Esophagus muscularis mucosa (tissue), 4 donors: ENCODE measurements around the gene MLNR. TPM values are rescaled to one million over a fixed set of nuclear protein-coding genes. Genes with fewer than 3 reads are reported as not detected.

ENCODE experiments used
- DNase-seq: peaks from one replicate; pipeline ENCODE4 v3.0.0-alpha.2; 2017; ENCODE audit errors: extremely low spot score
- H3K27ac ChIP-seq, 4 donors: fragments of 200-600 bp; sonication (generic); replicated peaks in 1 of 4; 1 replicate in 3 of 4; 2 replicates in 1 of 4; pipeline ENCODE4 v1.5.1; 2016 to 2019; ENCODE audit warnings: mild to moderate bottlenecking in 1 of 4
- H3K27me3 ChIP-seq, 4 donors: fragments of 200-600 bp; sonication (generic); one replicate each; pipeline versions ENCODE4 v1.5.1 to v1.6.0; 2016 to 2019
- H3K36me3 ChIP-seq, 4 donors: fragments of 200-600 bp; sonication (generic); one replicate each; pipeline ENCODE4 v1.5.1; 2016 to 2019
- H3K4me1 ChIP-seq, 4 donors: fragments of 200-600 bp; sonication (generic); one replicate each; pipeline ENCODE4 v1.5.1; 2016 to 2019
- H3K4me3 ChIP-seq, 4 donors: fragments of 200-600 bp; sonication (generic); 1 replicate in 2 of 4; 2 replicates in 2 of 4; pipeline ENCODE4 v1.5.1; 2016 to 2019; ENCODE audit warnings: mild to moderate bottlenecking in 4 of 4, moderate library complexity in 1 of 4
- H3K9me3 ChIP-seq, 4 donors: fragments of 200-600 bp; sonication (generic); 1 replicate in 3 of 4; 2 replicates in 1 of 4; pipeline ENCODE4 v1.5.1; 2016 to 2019
- CTCF ChIP-seq, 3 experiments: fragments of 200-600 bp in 2 of 3; fragments of 450-650 bp in 1 of 3; sonication (generic) in 2 of 3; IDR thresholded peaks; one replicate each; pipeline ENCODE4 v1.5.1; 2017 to 2019; ENCODE audit warnings: antibody characterized with exemption in 3 of 3, mild to moderate bottlenecking in 2 of 3, moderate library complexity in 1 of 3
- EP300 ChIP-seq: sonication (generic); formaldehyde crosslinking; IDR thresholded peaks from one replicate; pipeline ENCODE4 v1.6.1; 2017; ENCODE audit warnings: antibody characterized with exemption
- POLR2A ChIP-seq: fragments of 450-650 bp; IDR thresholded peaks from one replicate; pipeline ENCODE4 v1.6.1; 2017; ENCODE audit warnings: antibody characterized with exemption, moderate library complexity, mild to moderate bottlenecking, low read depth
- POLR2AphosphoS5 ChIP-seq, 2 donors: sonication (generic); formaldehyde crosslinking; IDR thresholded peaks; one replicate each; pipeline ENCODE4 v1.6.1; 2017; ENCODE audit warnings: antibody characterized with exemption in 2 of 2
- WGBS: methylation state at CpG from one replicate; pipeline ENCODE4 v1.1.5; 2018; 5-methylcytosine and 5-hydroxymethylcytosine counted together
- intact Hi-C: fragments of 100-400 bp; cut with DNase I; formaldehyde crosslinking; loops from one replicate; pipeline ENCODE4 v1.15.1; 2023
- total RNA-seq, 4 donors: library from RNA; depleted of rRNA; stranded (reverse); fragments of >200 nt; gene quantifications; one replicate each; pipeline versions ENCODE4 v1.1.0 to v1.2.1, GENCODE V29; 2016

The MLNR gene
- total RNA-seq, 4 donors from 2014 or later, result 0.34 TPM; not detected in 3

GRCh38 chr13:49185264-49185663 lies 34.9 kb upstream of the MLNR start:
- DNase-seq, result no peak
- H3K27ac ChIP-seq, result no peak overlapping the region
- no peaks in the 10 kb centered on the region for H3K9me3 ChIP-seq
- peaks cover 17 to 86% (median 57%) of the 10 kb centered on the region in 4 donors for H3K36me3 ChIP-seq
- H3K4me1 ChIP-seq, result no peaks in the 10 kb centered on the region
- WGBS, result 77% methylated on average over 1 of the region's 1 CpG
- intact Hi-C loops, result no loop called here
- TF ChIP-seq CTCF (IDR thresholded peaks at IDR 0.05), result no peak
- TF ChIP-seq EP300, result no peak
- no peak for TF ChIP-seq POLR2AphosphoS5 (IDR thresholded peaks at IDR 0.05)
- no peak for TF ChIP-seq POLR2A
- no peaks in the 10 kb centered on the region for H3K27me3 ChIP-seq
- H3K4me3 ChIP-seq, result no peak overlapping the region

DNA sequence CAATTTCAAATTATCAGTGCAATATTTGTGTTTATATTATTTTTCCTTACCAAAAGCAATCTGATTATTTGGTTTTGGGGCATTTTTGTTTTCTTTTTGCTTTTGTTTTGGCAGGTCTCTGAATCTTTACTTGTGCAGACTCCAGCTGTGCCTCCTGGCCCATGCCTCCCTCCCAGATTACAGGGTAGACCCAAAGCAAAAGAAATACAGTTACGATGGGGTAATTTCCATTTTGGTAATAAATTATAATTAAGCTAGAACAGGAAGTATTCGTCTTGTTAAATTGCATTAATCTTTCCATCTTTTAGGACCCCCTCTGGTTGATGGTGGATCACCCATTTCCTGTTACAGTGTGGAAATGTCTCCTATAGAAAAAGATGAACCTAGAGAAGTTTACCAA lies 29.2 kb upstream of the MLNR start:
- Histone ChIP-seq H3K4me3 (no peak overlapping the region), H3K9me3 (no peaks in the 10 kb centered on the region), H3K4me1 (no peaks in the 10 kb centered on the region), H3K27ac (no peak overlapping the region), H3K36me3 (peaks cover 36 to 94% (median 73%) of the 10 kb centered on the region in 4 donors), H3K27me3 (no peaks in the 10 kb centered on the region)
- intact Hi-C loops, result no loop called here
- DNase-seq, result no peak
- WGBS, result 88% methylated on average over 2 of the region's 2 CpGs
- TF ChIP-seq POLR2AphosphoS5 (IDR thresholded peaks at IDR 0.05) (no peak), CTCF (IDR thresholded peaks at IDR 0.05) (no peak), EP300 (no peak), POLR2A (no peak)

- Histone ChIP-seq H3K9me3 (no peaks in the 10 kb centered on the region), H3K27ac (no peak overlapping the region), H3K27me3 (no peaks in the 10 kb centered on the region), H3K36me3 (peaks cover 28 to 70% (median 53%) of the 10 kb centered on the region in 4 donors), H3K4me1 (peaks cover 0 to 6% (median 0%) of the 10 kb centered on the region in 4 donors), H3K4me3 (no peak overlapping the region)
- 94% methylated on average over 3 of the region's 3 CpGs for WGBS
- intact Hi-C loops, result no loop called here
- no peak for DNase-seq
- TF ChIP-seq CTCF (IDR thresholded peaks at IDR 0.05), result no peak
- TF ChIP-seq EP300, result no peak
- no peak for TF ChIP-seq POLR2A
- TF ChIP-seq POLR2AphosphoS5 (IDR thresholded peaks at IDR 0.05), result no peak
These were observed 13.5 kb upstream of the MLNR start for GRCh38 chr13:49206641-49207040.

- TF ChIP-seq CTCF (IDR thresholded peaks at IDR 0.05) (no peak), POLR2A (no peak), POLR2AphosphoS5 (IDR thresholded peaks at IDR 0.05) (no peak), EP300 (no peak)
- WGBS, result 97% methylated on average over 4 of the region's 4 CpGs
- no peak overlapping the region for H3K27ac ChIP-seq
- peaks cover 0 to 2% (median 0%) of the 10 kb centered on the region in 4 donors for H3K4me1 ChIP-seq
- intact Hi-C loops, result no loop called here
- H3K27me3 ChIP-seq, result no peaks in the 10 kb centered on the region
- H3K36me3 ChIP-seq, result peaks cover 18 to 51% (median 37%) of the 10 kb centered on the region in 4 donors
- no peaks in the 10 kb centered on the region for H3K9me3 ChIP-seq
- DNase-seq, result no peak
- H3K4me3 ChIP-seq, result no peak overlapping the region
These were observed 11.5 kb upstream of the MLNR start for GRCh38 chr13:49208619-49209018.

DNA sequence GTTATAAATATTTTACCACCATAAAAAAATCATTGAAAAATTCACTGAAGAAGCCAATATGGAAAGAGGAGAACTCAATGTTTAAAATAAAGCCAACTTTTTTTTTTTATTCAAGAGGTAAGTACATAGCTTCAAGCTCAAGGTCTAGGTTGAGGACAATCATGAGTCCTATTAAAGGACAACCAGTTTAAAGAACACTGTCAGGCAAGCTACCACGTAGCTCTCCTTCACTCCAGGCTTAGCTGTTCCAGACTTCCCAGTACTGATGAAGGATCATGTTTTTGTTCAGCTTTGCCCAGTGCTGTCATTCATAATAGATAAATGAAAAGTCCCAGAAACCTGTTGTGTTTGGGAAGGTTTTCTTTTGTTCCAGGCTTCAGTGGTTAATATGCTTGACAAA lies 10.0 kb upstream of the MLNR start:
- TF ChIP-seq POLR2AphosphoS5 (IDR thresholded peaks at IDR 0.05) (no peak), POLR2A (no peak), EP300 (no peak), CTCF (IDR thresholded peaks at IDR 0.05) (no peak)
- Histone ChIP-seq H3K27me3 (no peaks in the 10 kb centered on the region), H3K27ac (no peak overlapping the region), H3K4me1 (no peaks in the 10 kb centered on the region), H3K4me3 (no peak overlapping the region), H3K36me3 (peaks cover 14 to 36% (median 26%) of the 10 kb centered on the region in 4 donors), H3K9me3 (no peaks in the 10 kb centered on the region)
- 75% methylated on average over 1 of the region's 1 CpG for WGBS
- no peak for DNase-seq
- intact Hi-C loops, result no loop called here
